ENCODE results near the gene SLMAP. TPM values are rescaled to one million over a fixed set of nuclear protein-coding genes. Genes with fewer than 3 reads are reported as not detected.

The SLMAP gene
- total and polyA plus RNA-seq, 2 of the 13 experiments (the other 11 are each of a cell fraction or from before 2014, with no cell fraction given), result 24.0 to 48.3 TPM

GRCh38 chr3:57961177-57961827 lies 205.2 kb downstream of the SLMAP start (continued):
- peak; percentile 62; the same call in 1 of the 2 replicates for TF ChIP-seq ZNF264 (CRISPR knock-in tag; IDR thresholded peaks at IDR 0.05)
- TF ChIP-seq ELF4 (CRISPR knock-in tag; IDR thresholded peaks at IDR 0.05; ENCODE audit: borderline replicate concordance), result no peak
- peak; percentile 98 for TF ChIP-seq ZBTB7B (CRISPR knock-in tag; IDR thresholded peaks at IDR 0.05)
- TF ChIP-seq, protein P1, sequence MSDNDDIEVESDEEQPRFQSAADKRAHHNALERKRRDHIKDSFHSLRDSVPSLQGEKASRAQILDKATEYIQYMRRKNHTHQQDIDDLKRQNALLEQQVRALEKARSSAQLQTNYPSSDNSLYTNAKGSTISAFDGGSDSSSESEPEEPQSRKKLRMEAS (IDR thresholded peaks at IDR 0.05), result peak; percentile 68
- peak; percentile 74 for TF ChIP-seq REPIN1 (CRISPR knock-in tag; IDR thresholded peaks at IDR 0.05; ENCODE audit: borderline replicate concordance, low read depth)
- TF ChIP-seq, protein P2, sequence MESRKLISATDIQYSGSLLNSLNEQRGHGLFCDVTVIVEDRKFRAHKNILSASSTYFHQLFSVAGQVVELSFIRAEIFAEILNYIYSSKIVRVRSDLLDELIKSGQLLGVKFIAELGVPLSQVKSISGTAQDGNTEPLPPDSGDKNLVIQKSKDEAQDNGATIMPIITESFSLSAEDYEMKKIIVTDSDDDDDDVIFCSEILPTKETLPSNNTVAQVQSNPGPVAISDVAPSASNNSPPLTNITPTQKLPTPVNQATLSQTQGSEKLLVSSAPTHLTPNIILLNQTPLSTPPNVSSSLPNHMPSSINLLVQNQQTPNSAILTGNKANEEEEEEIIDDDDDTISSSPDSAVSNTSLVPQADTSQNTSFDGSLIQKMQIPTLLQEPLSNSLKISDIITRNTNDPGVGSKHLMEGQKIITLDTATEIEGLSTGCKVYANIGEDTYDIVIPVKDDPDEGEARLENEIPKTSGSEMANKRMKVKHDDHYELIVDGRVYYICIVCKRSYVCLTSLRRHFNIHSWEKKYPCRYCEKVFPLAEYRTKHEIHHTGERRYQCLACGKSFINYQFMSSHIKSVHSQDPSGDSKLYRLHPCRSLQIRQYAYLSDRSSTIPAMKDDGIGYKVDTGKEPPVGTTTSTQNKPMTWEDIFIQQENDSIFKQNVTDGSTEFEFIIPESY (CRISPR knock-in tag; IDR thresholded peaks at IDR 0.05), result no peak; the same call in none of the 2 replicates
- TF ChIP-seq, protein P3, sequence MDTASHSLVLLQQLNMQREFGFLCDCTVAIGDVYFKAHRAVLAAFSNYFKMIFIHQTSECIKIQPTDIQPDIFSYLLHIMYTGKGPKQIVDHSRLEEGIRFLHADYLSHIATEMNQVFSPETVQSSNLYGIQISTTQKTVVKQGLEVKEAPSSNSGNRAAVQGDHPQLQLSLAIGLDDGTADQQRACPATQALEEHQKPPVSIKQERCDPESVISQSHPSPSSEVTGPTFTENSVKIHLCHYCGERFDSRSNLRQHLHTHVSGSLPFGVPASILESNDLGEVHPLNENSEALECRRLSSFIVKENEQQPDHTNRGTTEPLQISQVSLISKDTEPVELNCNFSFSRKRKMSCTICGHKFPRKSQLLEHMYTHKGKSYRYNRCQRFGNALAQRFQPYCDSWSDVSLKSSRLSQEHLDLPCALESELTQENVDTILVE (CRISPR knock-in tag; IDR thresholded peaks at IDR 0.05), result peak; percentile 19; the same call in 1 of the 2 replicates
- TF ChIP-seq CEBPG (CRISPR knock-in tag; IDR thresholded peaks at IDR 0.05), result peak; percentile 39; the same call in 1 of the 2 replicates
- peak; percentile 90 for TF ChIP-seq ESRRA (CRISPR knock-in tag; IDR thresholded peaks at IDR 0.05; ENCODE audit: low read depth)
- no peak for TF ChIP-seq MBD4 (IDR thresholded peaks at IDR 0.05; ENCODE audit: borderline replicate concordance, low read length)
- no peak for TF ChIP-seq KLF16 (CRISPR knock-in tag; IDR thresholded peaks at IDR 0.05)
- no peak for TF ChIP-seq ATF1 (CRISPR knock-in tag; IDR thresholded peaks at IDR 0.05)
- TF ChIP-seq ZNF501 (CRISPR knock-in tag; IDR thresholded peaks at IDR 0.05), result peak; percentile 86; the same call in 1 of the 2 replicates
- no peak for TF ChIP-seq ZBTB14 (CRISPR knock-in tag; IDR thresholded peaks at IDR 0.05)
- peak; percentile 73; the same call in 1 of the 2 replicates for TF ChIP-seq ZNF614 (CRISPR knock-in tag; IDR thresholded peaks at IDR 0.05; ENCODE audit: borderline replicate concordance)
- peak; percentile 37; the same call in 1 of the 2 replicates for TF ChIP-seq ZNF878 (CRISPR knock-in tag; IDR thresholded peaks at IDR 0.05)
- no peak for TF ChIP-seq ZNF180 (CRISPR knock-in tag; IDR thresholded peaks at IDR 0.05; ENCODE audit: borderline replicate concordance, low read depth)
- TF ChIP-seq HMGA1 (CRISPR knock-in tag; conservative IDR thresholded peaks at IDR 0.05), result no peak
- peak; percentile 89 for TF ChIP-seq GATAD2A (CRISPR knock-in tag; IDR thresholded peaks at IDR 0.05)
- TF ChIP-seq ISX (CRISPR knock-in tag; conservative IDR thresholded peaks at IDR 0.05), result no peak
- no peak for TF ChIP-seq TOE1 (CRISPR knock-in tag; IDR thresholded peaks at IDR 0.05)
- TF ChIP-seq CBX2 (IDR thresholded peaks at IDR 0.05; ENCODE audit: low read depth, low read length), result no peak
- no peak for TF ChIP-seq CBX2 (CRISPR knock-in tag; IDR thresholded peaks at IDR 0.05; ENCODE audit: low read depth)
- peak; percentile 68 for TF ChIP-seq IKZF4 (CRISPR knock-in tag; IDR thresholded peaks at IDR 0.05; ENCODE audit: borderline replicate concordance, low read depth, not compliant biosample characterization)
